RPMI8226 (cell line): ENCODE data around the gene GUK1.

ENCODE experiments used
- DNase-seq: peaks from one replicate; pipeline ENCODE4 v3.0.0-alpha.2; 2015

The GUK1 gene, protein sequence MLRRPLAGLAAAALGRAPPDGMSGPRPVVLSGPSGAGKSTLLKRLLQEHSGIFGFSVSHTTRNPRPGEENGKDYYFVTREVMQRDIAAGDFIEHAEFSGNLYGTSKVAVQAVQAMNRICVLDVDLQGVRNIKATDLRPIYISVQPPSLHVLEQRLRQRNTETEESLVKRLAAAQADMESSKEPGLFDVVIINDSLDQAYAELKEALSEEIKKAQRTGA

DNA sequence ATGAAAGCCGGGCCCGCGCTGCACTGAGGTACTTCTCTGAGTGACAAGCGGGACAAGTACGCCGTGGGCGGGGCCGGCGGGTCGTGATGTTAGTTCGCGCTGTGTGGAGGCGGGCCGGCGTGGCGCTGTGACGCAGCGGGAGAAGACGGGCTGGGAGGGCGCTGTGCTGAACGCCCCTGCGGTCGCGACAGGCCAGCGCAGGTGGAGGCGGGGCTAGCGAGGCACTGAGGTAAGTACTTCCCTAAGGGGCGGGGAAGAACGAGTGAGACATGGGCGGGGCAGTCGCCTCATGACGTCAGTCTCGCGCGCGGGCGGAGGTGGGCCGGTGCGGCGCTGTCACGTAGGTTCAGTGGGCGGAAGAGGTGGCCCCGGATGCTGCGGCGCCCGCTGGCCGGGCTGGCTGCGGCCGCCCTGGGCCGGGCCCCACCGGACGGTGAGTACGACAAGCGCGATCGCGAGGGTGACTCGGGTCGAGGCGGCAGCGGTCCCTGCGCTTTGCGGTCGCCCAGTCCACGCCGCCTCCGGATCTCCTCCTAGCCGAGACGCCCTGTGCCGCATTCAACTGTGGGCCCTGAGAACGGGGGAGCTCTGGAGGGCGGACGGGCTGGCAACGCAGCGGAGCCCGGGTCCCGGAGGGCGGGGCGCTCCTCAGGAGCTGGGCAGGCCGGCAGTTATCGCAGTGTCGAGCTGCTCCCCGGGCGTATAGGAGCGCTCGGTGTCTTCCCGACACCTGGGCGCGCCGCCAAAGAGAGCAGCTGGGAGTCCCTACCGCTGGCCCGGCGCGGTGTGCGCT lies at the start of gene GUK1:
Gene GUK1, plus strand, starts transcription at position 349 of the 793 bp plus-strand sequence. Its CDS starts 24 bp downstream, at position 373.
- peak; percentile 100 for DNase-seq

DNA sequence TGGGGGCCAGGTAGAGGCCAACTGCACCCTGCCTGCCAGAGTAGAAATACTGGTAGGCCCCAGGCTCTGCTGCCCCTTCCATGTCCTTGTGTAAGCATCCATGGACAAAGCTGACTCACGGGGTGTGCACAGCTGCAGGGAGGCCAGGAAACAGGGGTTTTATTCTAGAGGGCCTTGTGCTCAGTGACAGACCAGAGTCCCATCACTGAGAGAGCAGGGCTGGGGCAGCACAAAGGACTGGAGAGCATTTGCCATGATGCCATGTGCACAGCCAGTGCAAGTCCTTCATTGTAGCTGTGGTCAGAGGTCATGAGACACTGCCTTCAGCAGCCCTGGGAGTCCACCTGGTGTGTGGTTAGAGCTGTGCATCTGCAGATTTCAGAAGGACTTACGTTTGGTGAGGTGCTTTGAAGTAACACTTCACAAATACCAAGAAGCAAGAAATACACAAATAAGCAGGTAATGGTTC lies 49.4 kb upstream of the GUK1 start:
- DNase-seq, result no peak

DNA sequence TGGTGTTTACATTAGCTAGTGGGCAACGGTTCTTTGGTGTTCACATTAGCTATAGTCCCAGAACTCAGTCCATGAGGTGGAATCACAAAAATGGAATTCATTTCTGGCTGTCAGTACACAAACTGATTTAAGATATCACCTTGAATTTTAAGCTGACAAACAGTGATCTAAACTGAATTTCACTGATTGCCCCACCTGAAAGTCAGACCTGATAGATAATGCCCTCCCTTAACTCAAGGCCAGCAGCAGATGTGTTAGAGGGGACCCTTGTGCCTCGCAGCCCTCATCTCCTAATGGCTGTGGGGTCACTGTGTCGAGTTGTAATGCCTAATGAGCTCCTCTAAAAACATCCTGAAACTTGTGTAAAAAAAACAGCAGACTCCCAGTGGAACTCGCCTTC lies 49.0 kb upstream of the GUK1 start:
- DNase-seq, result no peak

DNA sequence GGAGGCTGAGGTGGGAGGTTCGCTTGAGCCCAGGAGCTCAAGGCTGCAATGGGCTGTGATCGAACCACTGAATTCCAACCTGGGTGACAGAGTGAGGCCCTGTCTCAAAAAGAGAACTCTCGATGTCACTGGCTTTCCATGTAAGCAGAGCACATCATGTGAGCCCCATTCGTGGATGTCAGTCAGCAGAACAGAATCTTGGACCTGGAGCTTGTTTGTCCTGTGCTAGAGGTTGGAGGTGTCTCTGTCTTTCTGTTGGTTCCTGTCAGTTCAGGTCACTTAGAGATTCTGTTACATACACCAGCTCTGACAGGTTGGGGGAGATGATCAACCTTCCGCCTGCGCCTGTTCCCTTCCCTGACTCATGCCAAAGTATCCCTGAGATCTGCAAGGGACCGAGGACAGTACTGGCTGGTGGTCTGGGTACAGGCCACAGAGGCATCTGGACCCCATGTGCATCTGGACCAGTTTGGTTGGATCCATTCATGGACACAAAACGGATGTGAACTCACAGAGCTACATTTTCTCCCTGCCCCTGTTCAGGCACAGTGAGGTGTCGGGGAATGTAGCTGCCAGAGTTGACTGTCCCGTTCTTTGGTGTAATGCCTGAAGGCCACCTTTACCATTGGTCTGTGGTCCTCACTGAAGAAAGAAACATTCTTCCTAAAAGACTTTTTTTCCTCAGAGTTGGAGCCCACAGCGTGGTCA lies 47.6 kb upstream of the GUK1 start:
- DNase-seq, result no peak

DNA sequence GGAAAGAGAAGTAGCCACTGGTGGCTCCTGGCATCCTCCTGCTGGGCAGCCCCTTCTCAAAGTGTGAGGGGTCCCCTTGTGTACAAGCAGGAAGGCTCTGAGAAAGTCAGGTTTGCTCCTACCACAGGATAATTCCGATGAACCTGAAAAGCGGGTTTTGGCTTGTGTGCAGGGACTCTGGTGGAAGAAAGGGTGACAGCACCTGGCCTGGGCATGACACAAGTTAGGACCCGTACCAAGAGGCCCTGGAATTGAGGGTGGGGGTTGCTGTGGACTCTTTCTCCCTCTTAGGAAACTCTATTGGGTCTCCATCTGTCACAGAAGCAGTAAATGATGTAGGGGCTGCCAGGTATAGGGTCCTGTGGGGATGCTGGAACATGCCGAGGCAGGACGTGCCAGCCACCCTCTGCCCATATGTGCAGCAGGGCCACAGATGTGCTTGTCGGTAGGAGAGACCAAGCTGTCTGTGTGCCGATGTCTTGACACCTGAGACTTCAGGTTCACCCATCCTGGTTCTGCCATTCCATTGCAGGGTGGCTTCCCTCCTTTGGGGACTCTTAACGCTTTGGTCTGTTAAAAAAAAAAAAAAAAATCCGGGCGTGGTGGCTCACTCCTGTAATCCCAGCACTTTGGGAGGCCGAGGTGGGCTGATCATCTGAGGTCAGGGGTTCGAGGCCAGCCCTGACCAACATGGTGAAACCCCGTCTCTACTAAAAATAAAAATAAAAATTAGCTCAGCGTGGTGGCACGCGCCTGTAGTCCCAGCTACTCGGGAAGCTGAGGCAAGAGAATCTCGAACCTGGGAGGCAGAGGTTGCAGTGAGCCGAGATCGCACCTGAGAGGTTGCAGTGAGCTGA lies 46.8 kb upstream of the GUK1 start:
- DNase-seq, result no peak

DNA sequence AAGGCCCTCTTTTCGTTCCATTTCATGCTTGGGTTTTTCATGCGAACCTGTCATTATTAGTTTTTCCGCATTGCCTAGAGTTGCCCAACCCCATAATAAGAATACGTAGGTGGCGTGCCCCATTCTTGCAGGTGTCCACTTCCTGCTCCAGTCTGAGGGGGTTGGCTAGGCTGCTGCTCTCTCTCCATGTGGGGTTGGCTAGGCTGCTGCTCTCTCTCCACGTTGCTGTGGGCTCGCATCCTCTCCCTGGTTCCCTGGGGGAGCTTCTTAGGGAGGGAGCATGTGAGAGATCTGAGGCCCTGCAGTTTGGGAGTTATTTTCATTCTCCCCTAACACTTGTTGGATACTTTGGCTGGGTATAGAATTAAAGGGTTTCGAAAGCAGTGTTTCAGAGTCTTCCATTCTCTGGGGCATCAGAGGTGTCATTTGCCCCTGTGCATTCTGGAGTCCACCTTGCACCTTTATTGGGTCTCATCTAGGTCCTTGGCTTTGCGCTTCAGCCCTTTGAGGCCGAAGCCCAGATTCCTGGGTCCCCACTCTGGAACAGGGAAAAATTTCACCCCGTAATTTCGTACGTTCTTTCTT lies 45.6 kb upstream of the GUK1 start:
- DNase-seq, result no peak

DNA sequence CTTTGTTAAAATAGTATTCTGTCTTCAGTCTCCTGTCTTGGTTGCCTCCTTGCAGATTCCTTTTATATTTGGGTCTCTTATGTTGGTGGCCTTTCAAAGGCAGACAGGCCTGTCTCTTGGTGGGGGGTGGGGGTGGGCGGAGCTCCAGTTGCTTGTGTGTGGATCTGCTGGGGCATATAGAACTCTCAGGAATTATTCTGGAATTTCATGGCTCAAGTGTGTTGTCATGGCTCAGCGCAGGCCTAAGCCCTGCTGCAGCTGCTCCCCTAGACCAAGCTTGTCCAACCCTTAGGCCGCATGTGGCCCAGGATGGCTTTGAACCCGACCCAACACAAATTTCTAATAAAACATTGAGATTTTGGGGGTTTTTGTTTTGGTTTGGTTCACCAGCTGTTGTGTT lies 44.9 kb upstream of the GUK1 start:
- DNase-seq, result no peak

DNA sequence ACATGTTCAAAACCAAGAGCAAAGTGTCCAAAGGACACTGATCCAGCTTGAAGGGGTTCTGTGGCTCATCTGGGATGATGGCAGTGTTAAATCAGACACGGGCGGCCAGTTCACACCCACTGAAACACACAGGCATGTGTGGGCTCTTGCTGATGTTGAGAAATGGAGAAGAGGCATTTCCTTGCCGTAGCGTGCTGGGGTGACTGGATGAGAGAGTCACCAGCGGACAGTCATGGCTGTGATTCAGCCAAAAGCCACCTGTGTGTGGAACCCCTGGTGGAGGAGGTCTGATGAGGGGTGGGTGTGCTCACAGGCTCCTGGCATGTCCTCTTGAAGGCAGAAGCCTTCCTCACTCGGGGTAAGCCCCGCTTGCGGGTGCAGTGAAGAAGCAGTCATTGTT lies 44.1 kb upstream of the GUK1 start:
- DNase-seq, result no peak

DNA sequence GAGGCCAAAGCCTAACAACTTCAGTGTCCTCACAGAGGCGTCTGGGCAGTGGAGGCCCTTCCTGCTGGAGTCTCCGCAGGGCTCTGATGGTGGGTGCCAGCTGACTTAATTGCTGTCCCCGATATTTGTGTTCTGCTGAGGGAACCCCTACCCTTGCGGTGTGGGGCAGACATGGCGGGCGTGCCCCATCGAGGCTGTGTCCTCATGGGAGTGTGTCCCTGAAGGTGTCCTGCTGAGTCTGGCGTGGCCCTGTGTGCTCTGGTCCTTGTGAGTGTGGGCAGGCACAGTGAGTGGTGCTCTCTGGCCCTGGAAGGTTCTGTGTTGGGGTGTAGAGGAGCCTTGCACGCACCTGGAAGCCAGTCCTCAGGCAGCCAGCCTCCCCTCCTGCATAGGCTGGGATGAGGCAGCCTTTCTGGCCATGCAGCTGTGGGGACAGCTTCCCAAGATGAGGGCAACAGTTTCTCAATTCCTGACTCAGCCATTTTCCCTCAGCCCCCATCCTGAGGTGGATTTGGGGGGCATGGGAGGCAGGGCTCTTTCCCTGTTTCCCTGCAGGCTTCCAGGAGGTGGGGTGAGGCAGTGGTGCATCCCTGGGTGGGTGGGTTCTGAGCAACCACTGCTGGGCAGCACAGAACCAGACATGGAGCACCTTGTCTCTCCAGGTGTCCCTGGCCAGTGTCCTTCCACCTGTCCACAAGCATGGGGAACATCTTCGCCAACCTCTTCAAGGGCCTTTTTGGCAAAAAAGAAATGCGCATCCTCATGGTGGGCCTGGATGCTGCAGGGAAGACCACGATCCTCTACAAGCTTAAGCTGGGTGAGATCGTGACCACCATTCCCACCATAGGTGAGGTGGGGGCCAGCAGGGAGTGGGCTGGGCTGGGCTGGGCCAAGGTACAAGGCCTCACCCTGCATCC lies 43.4 kb upstream of the GUK1 start:
- DNase-seq, result no peak

DNA sequence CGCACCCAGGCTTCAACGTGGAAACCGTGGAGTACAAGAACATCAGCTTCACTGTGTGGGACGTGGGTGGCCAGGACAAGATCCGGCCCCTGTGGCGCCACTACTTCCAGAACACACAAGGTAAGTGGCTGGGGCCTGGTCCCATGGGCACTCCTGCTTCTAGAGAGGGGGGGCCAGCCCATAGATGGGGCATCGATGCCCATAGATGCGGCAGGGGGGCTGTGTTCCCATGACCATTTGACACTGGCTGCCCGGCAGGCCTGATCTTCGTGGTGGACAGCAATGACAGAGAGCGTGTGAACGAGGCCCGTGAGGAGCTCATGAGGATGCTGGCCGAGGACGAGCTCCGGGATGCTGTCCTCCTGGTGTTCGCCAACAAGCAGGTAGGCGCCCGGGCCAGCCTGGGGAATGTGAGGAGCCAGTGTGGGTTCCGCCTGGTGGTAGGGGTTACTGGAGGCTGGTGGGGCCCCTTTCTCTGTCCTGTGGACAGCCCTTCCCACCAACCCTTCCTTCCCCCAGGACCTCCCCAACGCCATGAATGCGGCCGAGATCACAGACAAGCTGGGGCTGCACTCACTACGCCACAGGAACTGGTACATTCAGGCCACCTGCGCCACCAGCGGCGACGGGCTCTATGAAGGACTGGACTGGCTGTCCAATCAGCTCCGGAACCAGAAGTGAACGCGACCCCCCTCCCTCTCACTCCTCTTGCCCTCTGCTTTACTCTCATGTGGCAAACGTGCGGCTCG lies 42.6 kb upstream of the GUK1 start:
- DNase-seq, result no peak

DNA sequence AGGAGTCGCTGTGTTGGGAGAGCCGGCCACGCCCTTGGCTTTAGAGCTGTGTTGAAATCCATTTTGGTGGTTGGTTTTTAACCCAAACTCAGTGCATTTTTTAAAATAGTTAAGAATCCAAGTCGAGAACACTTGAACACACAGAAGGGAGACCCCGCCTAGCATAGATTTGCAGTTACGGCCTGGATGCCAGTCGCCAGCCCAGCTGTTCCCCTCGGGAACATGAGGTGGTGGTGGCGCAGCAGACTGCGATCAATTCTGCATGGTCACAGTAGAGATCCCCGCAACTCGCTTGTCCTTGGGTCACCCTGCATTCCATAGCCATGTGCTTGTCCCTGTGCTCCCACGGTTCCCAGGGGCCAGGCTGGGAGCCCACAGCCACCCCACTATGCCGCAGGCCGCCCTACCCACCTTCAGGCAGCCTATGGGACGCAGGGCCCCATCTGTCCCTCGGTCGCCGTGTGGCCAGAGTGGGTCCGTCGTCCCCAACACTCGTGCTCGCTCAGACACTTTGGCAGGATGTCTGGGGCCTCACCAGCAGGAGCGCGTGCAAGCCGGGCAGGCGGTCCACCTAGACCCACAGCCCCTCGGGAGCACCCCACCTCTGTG lies 41.7 kb upstream of the GUK1 start:
- no peak for DNase-seq

DNA sequence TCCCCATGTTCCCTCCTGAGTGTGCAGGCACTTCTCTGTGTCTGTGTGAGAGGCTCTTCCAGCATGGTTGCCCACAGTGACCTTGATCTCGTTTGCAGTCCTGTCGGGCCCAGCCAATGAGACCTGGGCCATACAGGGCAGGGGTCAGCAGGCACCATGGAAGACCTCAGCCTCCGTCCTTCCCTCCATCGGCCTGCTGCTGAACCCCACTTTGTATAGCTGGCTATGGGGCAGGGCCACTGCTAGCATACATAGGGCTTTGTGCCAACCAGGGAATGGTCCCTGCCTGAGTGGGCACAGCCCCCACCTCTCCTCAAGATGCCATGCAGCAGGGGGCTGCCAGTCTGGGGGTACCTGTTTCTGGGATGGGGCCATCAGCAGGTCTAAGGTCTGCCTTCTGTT lies 40.7 kb upstream of the GUK1 start:
- DNase-seq, result no peak

DNA sequence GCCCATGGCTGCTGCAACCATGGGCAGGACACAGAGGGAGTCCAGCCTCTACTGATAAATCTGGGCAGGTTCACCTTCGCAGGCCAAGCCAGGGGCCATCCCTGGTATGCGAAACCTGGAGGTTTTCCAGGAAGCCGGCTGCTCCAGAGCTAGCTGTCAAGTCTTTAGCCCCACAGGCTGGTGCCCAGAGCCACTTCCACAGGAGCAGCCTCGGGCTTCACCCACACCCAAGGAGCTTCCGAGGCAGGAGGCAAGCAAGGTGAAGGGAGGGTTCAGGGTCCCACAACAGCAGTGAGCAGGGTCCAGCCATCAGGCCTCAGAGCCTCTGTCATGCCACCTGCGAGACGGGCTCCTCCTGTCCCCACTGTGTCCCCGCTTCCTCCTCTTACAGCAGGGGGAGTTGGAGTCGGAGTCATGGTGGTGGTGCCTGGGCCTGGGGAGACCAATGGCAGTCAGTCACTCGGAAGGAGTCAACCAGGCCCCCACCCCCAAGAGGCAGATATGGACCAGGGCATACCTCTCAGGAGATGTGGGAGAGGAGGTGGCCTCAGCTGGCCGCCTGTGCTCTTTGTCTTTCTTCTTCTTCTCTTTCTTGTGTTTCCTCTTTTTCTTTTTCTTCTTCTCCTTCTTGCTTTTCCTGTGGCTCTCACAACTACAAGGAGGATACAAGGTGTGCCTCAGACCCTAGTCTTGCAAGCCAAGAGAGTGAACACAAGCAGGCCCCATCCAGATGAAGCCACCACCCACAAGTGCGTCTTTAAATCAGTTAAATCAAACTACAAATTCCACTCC lies 39.1 kb upstream of the GUK1 start:
- no peak for DNase-seq

DNA sequence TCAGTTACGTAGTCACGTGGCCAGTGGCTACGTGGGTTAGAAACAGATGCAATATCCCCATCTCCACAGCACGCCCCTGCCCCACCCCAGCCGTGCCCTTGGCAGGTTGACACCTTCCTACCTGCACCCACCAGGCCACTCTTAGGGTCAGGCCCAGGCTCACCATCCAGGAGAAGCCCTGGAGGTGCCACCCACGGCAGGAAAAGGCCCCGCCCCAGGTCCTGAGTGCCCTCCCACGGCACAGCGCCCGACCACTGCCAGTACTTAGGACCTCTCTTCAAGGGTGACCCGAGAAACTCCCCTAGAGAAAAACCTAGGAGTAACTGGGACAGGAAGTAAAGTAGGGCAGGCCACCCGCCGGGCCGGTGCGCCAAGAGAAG lies 38.5 kb upstream of the GUK1 start:
- DNase-seq, result no peak

DNA sequence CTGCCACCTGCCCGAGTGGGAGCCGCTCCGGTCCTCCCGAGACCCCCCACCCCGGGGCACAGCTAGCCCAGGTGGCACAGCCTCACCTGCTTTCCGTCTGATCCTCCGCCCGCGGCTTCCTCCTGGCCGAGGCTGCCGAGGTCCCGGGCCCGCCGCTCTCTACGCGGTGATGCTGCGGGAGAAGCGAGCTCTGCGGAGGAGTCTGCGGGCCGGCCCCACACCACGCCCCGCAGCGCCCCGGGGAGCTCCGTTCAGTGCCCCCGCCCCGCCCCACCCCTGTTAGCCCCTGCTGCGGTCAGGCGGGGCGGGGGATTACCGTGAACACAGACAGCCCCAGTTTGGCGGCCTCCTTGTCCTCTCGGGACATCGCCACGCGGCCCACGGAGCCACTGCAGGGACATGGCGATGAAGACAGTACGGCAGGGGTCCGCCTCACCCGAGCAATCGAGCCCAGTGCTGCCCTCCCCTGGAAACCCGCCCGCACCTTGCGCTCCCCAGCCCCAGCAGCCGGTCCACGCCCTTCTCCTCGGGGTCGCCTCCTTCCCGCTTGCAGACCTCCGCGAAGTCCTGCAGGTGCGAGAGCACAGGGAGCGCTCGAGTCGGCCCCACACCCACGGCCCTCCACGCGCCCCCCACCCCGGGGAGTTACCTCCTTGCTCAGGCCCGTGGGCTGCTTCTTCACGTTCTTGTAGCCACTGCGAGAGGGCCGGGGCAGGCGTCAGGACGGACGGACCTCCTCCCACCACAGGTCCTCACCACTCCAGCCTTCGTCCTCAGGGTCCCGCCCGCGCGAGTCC lies 37.9 kb upstream of the GUK1 start:
- peak; percentile 78 for DNase-seq

DNA sequence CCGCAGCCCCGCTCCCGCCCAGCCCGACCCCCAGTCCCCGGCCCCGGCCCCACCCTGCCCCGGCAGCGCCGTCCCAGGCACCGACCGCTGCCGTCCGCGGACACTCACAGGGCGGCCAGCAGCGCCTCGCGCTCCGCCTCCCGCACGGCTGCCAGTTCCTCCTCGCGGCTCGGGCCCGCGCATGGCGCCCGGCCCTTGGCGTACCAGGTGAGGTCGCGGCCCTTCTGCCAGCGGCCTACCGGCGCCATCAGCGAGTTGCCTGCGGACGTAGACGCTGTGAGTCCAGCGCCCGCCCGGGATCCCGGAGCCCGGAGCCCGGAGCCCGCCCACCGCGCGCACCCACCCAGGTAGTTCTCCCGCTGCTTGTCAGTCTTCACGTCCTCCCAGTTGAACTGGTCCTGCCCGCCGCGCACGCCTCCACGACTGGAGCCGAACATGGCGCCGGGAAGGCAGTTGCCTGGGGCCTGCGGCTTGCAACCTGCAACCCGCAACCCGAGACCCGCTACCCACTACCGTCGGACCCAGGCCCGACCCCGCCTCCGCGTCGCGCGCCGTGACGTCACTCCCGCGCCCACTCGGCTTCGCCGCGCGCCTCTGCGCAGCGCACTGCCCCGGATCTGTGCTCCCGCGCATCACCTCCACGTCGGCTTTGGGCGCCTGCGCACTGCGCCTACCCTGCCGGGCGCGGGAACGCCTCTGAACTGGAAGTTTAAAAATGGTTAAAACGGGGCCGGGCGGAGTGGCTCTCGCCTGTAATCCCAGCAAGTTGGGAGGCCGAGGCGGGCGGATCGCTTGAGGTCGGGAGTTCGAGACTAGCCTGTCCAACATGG lies 37.1 kb upstream of the GUK1 start, which contains the start of gene C1orf35:
Gene C1orf35, minus strand, starts transcription at position 535 of the 830 bp plus-strand sequence. Its CDS starts 98 bp downstream, at position 437.
- peak; percentile 99 for DNase-seq

DNA sequence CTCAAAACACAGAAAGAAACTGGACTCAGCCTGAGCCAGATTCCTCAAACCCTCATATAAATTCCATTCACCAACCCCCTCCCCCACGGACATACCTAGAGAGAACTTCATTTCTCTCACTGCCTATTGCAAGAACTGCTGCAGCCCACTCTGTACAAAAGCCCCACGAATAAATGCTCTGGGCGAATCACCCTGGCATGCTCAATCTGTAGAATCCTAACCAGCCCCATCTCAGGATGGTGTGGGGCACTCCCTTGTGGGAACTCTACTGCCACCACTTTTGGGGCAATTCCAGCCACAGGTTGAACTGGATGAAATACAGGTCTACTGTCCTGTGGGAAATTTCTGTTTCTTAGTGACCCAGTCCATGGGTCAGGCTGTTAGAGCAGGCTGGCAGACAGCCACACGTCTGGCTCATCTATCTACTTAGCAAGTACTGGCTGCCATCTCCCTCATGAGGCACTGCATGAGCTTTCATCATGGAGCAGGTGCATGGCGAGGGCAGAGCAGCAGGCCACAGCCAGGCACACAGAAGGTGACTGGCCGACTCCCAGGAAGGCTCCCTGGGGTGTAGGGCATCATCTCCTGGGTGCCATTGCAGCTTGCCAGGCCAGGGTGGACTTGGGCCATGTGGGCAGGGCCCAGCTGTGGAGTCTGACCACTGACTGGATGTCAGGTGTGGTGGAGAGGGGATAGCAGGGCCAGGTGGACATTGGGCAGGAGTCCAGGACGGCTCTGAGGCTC lies 35.4 kb upstream of the GUK1 start:
- DNase-seq, result no peak
